Stimulated activated CD8-positive, alpha-beta memory T cell treated with anti-CD3 and anti-CD28 coated beads, Interleukin-7, amount 100 ng/mL, for 4 hours (primary cell): Measurements from ENCODE around the gene OR1L6.

Experiments
- DNase-seq, 2 donors: peaks; one replicate each; pipeline ENCODE4 v3.0.0-alpha.2; 2020; ENCODE audit warnings: low read depth in 2 of 2

The OR1L6 gene, protein sequence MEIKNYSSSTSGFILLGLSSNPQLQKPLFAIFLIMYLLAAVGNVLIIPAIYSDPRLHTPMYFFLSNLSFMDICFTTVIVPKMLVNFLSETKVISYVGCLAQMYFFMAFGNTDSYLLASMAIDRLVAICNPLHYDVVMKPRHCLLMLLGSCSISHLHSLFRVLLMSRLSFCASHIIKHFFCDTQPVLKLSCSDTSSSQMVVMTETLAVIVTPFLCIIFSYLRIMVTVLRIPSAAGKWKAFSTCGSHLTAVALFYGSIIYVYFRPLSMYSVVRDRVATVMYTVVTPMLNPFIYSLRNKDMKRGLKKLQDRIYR

DNA sequence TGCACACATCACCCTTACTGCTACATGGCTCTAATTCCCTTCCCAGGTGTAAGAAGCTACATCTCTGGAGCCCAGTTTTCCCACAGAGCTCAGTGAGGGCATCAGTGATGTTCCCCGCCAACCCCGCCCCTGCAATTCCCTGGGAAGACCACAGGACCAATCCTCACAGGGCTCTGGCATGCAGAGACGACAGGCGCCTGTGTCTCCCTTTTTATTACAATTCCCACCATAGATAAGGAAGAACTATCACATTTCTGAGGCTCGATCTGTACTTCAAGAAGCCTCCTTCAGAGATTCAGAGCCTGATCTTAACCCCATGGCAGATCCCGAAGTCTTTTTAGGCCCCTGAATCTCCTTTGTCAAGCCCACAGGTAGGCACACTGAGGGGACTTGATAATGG lies at the start of gene OR1L6:
Gene OR1L6, plus strand, starts transcription at position 301 of the 400 bp plus-strand sequence. CDS start 7,545 bp downstream, outside the sequence.
- no peak for DNase-seq

DNA sequence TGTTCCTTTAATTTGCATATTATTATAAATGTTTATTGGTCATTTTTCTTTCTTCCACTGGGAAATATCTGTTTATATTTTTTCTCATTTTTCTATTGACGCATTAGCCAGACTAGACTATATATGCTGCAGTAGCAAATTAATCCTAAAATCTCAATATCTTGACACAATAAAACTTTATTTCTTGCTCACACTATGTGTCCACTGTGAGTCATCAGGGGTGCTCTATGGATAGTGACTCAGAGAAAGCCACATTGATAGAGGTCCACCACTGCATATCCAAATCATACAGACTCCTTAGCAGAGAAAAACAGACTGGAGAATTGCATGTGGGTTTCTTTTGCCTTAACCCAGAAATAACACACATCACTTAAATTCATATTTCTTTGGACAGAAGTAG lies 46.4 kb upstream of the OR1L6 start:
- no peak for DNase-seq

DNA sequence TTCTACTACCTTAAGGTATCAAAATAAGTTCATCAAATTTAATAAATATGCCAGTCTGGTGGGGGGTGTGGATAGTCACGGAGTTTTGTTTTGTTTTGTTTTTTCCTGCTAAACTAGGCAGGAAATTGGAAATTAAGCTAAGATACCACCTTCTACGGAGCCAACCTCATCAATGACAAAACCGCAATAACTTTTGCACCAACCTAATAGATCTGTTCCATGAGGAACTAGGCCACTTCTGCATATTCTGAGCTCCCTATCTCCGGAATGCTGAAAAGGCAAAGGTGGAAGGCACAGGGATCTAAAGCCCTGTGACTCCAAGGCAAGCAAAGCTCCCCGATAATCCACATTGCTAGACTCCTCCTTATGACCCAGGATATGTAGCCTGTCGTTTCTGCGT lies 24.1 kb upstream of the OR1L6 start:
- no peak for DNase-seq

DNA sequence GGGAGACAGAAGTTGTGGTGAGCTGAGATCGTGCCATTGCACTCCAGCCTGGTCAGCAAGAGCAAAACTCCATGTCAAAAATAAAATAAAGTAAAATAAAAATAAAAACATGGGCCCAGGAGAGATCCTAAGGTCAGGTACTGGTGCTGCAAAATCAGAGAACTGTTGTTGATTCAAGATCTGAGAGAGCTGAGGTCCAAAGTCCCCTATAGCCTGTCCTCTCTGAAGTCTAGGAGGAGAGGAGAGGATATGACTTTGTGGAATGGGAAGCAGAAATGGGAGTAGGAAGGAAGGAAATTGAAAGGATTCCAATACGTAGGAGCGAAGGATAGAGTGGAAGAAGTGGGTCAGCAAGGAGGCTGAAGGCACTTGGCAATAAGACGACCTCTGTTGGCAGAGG lies 22.9 kb upstream of the OR1L6 start:
- no peak for DNase-seq

DNA sequence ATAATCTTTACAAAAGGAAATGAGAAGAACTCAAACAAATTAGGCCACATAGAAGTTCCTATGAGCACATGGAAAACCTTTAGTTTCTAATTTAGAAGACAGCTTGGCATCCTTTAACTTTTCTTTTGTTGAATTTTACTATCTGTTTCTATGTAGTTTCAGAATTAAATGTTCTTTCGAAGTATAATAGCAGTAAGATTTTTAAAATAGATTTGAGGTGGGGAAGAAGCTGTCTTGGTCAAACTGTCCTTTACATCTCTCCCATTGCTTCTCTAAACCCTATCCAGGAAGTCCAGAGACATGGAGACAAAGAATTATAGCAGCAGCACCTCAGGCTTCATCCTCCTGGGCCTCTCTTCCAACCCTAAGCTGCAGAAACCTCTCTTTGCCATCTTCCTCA lies 18.4 kb upstream of the OR1L6 start, which contains the start of gene OR1L4:
Gene OR1L4, plus strand, starts transcription at position 301 of the 400 bp plus-strand sequence. Its CDS starts 0 bp downstream, at position 301.
- DNase-seq = no peak

DNA sequence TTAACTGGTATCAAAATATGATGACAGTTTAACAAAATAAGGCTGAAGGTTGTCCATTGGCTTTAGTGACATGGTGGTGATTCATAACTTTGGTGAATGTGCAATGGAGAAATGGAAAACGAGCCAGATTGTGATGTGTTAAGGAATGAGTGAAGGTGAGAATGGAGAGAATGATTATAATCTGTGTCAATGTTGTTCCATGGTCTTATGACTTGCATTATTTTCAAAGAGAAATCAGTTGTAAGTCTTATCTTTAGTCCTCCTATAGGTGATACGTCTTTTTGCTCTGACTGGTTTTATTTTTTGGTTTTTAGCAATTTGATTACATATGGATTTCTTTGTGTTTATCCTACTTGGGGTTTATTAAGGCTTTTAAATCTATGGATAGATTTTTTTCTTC lies 12.7 kb downstream of the OR1L6 start:
- no peak for DNase-seq

DNA sequence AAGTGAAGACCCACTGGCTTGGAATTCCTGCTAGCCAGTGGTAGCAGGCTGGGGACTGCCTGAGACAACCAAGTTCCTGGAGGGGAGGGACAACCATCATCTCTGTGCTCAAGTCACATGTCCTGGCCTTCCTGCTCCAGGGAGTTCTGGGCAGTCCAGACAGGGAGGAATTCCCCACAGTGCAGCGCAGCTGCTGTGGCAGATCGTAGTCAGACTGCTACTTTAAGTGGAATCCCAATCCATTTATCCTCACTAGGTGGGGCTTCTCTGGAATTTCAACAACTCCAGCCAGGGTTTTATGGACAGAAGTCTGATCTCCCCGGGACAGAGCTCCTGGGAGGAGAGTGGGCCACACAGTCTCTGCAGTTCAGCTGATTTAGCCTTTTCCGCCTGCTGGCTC lies 25.7 kb downstream of the OR1L6 start:
- DNase-seq = no peak

DNA sequence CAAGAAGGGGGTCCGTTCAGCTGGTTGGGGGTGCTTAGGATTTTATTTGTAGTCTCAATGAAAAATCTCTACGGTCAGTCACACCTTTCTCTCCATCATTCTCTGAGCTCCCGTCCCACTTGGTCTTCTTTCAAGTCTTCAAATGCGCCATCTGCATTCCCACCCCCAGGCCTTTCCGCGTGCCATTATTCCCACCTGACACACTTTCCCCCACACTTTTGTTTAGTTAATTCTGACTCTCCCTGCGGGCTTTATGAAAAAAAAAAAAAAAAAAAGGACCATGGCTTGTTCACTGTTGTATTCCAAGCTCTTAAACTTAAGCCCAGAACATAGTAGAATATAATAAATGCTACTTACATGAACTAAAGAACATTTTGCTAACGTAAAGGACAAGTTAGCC lies 34.9 kb downstream of the OR1L6 start:
- no peak for DNase-seq

DNA sequence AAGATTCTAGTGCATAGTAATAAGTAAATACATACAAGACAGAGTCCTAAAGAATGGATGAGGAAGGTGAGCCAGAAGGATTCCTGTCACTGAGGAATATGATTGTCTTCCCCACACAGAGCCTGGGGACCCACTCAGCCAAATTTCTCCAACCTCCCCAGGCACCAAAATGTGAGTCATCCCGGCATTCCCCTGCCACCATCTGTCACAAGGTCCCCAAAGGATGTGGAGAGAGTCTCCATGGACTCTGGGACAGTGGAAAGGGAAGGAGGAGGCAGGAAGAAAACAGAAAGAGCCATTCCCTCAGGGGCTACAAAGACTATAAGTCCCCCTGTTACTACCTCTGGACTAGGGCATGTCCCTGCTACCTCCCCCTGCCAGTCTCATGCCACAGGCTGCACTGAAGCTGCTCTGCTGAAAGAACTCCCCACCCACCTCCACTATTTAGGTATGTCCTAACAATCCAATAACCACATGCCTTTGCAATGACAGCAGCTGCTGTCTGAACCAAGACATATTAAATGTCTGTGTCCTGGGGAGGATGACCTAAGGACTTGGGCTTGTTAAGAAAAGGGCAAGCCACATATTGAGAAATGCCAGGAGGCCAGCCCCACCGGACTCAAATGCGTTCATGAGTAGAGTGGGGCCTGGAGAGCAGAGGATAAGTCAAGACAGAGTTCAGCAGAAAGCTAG lies 36.0 kb downstream of the OR1L6 start:
- no peak for DNase-seq

DNA sequence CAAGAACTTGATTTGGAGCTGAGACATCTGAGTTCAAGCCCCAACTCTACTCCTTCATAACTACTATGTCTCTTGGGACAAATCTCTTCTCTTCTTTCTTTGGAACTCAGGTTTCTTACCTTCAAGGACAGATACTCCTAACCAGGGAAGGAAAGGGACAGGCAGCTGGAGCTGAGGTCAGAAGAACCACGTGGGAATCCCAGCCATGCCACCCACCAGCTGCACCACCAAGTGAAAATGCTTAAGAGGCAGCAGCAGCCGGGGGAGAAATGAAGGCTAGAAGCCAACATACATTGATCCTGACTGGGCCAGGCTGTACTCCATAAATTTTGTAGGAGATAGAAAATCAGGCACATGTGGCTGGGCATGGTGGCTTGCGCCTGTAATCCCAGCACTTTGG lies 37.1 kb downstream of the OR1L6 start:
- no peak for DNase-seq

DNA sequence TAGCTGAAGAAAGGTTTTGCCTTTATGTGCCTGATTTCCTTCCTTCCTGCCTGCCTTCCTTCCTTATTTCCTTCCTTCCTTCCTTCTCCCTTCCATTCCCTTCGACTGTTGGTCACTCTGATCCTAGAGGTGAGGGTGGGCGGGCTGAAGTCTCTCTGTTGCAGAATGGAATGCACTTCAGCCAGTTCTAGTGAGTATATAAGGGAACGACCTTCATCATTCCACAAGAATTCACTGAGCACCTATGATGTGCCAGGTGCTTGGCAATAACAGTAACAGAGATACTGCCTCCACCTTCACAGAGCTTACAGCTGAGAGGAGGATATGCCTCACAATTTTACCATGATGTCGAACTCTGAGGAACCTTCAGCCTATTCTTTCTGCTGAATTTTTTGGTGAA lies 37.9 kb downstream of the OR1L6 start:
- DNase-seq = no peak

DNA sequence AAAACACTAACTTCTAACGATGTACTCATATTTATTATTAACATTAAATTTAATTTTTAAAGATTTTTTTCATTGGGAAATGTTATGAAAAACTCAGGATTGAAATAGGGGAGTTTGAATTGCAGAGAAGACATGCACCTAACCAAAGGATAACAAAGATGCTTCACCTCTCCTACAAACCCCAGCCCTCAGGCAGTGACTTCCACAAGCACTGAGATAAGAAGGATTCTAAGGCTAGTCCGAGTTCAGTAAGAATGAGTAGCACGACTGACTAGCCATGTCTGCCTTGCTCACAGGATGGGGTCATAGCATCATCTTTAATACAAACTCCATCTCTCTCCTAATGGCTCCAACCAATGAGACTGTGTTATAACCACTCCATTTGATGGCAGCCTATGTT lies 39.6 kb downstream of the OR1L6 start:
- no peak for DNase-seq

DNA sequence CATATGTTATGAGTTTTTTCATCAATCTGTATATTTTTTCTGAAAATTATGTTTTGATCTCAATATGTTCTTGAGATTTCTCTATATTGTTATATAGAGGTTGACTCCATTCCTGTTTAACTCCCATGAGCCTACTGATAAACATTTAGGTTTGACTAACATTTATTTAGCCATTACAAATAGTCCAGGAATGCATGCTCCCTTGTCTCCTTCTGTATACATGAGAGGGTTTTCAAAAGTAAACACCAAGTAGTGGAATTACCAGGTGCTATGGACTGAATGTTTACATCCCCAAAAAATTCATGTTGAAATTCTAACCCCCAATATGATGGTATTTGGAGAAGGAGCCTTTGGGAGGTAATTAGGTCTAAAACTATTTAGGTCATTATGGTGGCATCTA lies 43.2 kb downstream of the OR1L6 start:
- no peak for DNase-seq

DNA sequence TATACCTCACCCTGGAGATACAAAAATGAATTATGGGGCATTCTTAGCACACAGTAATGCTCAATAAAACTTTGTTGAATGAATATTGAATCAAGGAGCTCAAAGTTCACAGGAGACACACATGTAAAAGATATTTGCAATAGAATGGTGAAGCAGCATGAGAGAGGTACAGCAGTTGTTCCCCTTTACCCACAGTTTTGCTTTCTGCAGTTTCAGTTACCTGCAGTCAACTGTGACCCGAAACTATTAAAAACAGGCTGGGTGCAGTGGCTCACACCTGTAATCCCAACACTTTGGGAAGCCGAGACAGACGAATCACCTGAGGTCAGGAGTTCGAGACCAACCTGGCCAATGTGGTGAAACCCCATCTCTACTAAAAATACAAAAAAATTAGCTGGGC lies 44.2 kb downstream of the OR1L6 start:
- no peak for DNase-seq

DNA sequence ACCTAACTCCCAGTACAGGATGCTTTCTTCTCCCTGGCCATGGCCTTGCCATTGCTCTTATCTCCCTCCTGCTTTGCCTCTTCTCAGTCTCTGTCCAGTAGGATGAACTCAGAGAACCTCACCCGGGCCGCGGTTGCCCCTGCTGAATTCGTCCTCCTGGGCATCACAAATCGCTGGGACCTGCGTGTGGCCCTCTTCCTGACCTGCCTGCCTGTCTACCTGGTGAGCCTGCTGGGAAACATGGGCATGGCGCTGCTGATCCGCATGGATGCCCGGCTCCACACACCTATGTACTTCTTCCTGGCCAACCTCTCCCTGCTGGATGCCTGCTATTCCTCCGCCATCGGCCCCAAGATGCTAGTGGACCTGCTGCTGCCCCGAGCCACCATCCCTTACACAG lies 46.7 kb downstream of the OR1L6 start, which contains the start of gene OR5C1:
Gene OR5C1, plus strand, starts transcription at position 103 of the 400 bp plus-strand sequence. Its CDS starts 0 bp downstream, at position 103.
- no peak for DNase-seq

DNA sequence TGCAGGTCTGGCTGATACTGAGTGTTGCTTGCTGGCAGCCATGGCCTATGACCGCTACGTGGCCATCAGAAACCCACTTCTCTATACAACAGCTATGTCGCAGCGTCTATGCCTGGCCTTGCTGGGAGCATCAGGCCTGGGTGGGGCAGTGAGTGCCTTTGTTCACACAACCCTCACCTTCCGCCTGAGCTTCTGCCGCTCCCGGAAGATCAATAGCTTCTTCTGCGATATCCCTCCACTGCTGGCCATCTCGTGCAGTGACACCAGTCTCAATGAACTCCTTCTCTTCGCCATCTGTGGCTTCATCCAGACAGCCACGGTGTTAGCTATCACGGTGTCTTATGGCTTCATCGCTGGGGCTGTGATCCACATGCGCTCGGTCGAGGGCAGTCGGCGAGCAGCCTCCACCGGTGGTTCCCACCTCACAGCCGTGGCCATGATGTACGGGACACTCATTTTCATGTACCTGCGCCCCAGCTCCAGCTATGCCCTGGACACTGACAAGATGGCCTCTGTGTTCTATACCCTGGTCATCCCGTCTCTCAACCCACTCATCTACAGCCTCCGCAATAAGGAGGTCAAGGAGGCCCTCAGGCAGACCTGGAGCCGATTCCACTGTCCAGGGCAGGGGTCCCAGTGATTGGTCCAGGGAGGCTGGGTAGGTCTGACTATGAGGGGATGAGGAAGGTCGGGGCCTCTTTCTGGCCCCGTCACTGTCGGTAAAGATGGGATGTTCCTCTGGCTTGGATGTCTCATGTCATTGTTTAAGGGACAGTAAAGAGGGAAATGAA lies 47.3 kb downstream of the OR1L6 start:
- no peak for DNase-seq

DNA sequence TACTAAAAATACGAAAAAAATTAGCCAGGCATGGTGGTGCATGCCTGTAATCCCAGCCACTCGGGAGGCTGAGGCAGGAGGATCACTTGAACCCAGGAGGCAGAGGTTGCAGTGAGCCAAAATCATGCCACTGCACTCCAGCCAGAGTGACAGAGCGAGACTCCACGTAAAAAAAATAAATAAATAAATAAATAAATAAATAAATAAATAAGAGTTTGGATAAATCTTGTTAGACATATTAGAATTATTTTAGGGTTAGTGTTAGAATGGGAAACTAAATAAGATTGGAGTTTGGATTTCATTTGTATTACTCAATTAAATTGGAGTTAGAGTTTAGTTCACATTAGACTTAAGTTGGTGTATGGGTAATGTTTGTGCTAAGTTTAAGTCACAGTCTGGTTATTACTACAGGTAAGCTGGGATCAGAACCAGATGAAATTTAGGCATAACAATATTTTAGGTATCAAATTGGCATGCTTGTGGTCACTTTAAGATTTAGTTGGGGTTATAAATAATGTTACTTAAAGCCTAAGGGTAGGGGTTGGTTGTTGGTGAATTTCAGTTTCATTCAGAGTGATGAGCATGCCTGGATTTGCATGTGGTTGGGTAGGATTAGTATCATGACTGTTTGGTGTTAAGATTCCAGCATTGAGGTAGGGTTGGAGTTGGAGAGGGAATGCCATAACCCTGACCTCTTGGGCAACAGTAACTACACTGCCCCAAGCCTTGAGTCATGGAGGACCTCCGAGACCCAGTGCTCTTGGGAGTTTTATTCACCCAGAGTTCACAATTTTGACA lies 50.0 kb downstream of the OR1L6 start:
- DNase-seq = no peak

DNA sequence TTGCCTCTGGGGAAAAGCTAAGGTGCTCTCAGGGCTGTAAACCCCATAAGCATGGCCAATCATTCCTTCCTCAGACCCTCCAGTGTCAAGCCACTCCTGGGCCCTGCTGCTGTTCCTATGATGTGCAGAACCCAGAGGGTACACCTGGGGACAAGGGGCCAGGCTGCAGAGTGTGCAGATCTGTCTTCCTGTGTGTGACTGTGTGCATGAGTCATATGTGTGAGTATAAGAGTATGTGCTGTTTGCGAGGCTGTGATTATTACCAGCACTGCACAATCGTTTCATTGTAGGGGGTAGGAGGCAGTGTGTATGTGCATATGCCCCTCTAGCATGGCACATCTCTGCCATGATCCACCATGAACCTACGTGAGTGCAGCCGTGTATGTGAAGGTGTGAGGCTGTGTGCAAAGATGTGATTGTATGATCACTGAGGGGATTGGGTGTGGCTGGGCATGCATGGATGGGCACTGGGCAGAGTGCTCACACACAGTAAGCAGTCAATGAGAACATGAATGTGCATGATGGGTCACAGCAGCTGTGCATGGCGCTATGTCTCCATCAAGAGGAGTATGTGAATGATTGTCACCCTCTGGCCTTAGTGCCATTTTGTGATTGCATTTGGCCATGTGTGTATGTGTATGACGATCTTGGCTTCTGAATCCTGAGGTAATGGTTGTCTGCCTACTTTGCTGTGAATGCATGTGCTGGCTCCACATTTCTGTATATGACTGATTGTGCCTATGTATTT lies 55.4 kb downstream of the OR1L6 start:
- DNase-seq = no peak
